HepG2 (cell line): Measurements from ENCODE around the gene SASS6.

Source experiments
- HBP1 ChIP-seq: IDR thresholded peaks from 2 replicates; pipeline ENCODE4 v1.6.1; 2016; ENCODE audit warnings: low read depth, control low read depth
- PRDM4 ChIP-seq: sonication (generic); formaldehyde crosslinking; IDR thresholded peaks from 2 replicates; pipeline ENCODE4 v1.9.0; 2021; ENCODE audit warnings: missing genetic modification reagents, borderline replicate concordance
- RAD21 ChIP-seq: fragments of 450-650 bp; formaldehyde crosslinking; IDR thresholded peaks from 2 replicates; pipeline ENCODE4 v1.5.0; 2020; ENCODE audit warnings: mild to moderate bottlenecking
- TF ChIP-seq, protein P1 (sequence below): sonication (generic); formaldehyde crosslinking; IDR thresholded peaks from 2 replicates; pipeline ENCODE4 v1.5.0; 2020; ENCODE audit warnings: mild to moderate bottlenecking, missing genetic modification reagents, moderate library complexity

DNA sequence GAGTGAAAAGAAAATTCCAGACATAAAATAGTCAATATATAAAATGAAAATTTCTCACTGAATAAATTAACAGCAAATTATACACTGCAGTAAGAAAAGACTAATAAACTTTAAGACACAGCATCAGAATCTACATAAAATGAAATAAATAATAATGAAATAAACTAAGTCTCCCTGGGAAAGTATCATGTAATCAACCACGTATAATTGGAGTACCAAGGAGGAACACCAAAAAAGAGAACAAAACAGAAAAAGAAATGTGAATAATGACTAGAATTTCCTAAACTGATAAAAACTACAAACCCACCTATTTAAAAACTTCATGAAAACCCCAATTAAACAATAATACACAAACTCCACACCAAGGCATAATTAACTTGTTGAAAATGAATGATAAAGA lies 43.6 kb downstream of the SASS6 start:
- TF ChIP-seq, protein P1, sequence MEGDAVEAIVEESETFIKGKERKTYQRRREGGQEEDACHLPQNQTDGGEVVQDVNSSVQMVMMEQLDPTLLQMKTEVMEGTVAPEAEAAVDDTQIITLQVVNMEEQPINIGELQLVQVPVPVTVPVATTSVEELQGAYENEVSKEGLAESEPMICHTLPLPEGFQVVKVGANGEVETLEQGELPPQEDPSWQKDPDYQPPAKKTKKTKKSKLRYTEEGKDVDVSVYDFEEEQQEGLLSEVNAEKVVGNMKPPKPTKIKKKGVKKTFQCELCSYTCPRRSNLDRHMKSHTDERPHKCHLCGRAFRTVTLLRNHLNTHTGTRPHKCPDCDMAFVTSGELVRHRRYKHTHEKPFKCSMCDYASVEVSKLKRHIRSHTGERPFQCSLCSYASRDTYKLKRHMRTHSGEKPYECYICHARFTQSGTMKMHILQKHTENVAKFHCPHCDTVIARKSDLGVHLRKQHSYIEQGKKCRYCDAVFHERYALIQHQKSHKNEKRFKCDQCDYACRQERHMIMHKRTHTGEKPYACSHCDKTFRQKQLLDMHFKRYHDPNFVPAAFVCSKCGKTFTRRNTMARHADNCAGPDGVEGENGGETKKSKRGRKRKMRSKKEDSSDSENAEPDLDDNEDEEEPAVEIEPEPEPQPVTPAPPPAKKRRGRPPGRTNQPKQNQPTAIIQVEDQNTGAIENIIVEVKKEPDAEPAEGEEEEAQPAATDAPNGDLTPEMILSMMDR (CRISPR knock-in tag): no peak
- TF ChIP-seq RAD21 (no peak), HBP1 (CRISPR knock-in tag) (no peak), PRDM4 (no peak)
